Caco-2 (cell line): ENCODE measurements around the gene IRF1. TPM values are rescaled to one million over a fixed set of nuclear protein-coding genes. Genes with fewer than 3 reads are reported as not detected.
"Not testable (repeated sequence)": the region's sequence is repeated elsewhere in the genome, so short reads cannot be mapped to it uniquely, and the experiment has no call there.

Source experiments
- BruUV-seq: library from RNA; stranded (reverse); fragments of 400-500 nt; replicated peaks from 2 replicates; lab custom pipeline; 2021; lab: Mats Ljungman, UMichigan
- CTCF ChIA-PET: fragments of 300-600 bp; sonication (Branson Sonifier 250); formaldehyde crosslinking; loops from one replicate; lab custom pipeline; 2022; ENCODE audit warnings: antibody characterized with exemption; lab: Charles Lee
- POLR2A ChIA-PET: fragments of 300-600 bp; sonication (Branson Sonifier 250); formaldehyde crosslinking; loops from one replicate; lab custom pipeline; 2022; ENCODE audit warnings: antibody characterized with exemption; lab: Charles Lee
- DNase-seq, 2 experiments: peaks; one replicate each; pipeline versions ENCODE4 v3.0.0 to v3.0.0-alpha.2; 2020 to 2022
- H3K27me3 ChIP-seq: replicated peaks from 2 replicates; pipeline ENCODE4 v1.6.0; 2011; ENCODE audit warnings: low read length; ENCODE audit not compliant: control insufficient read depth, insufficient read depth
- H3K36me3 ChIP-seq: 2 replicates; pipeline ENCODE4 v1.5.1; 2011; ENCODE audit warnings: low read length; ENCODE audit not compliant: control insufficient read depth, insufficient read depth
- H3K4me1 ChIP-seq: fragments of 250-450 bp; sonication (Bioruptor Pico); 2 replicates; pipeline ENCODE4 v1.5.1; 2020; ENCODE audit warnings: mild to moderate bottlenecking
- H3K4me3 ChIP-seq: 2 replicates; pipeline ENCODE4 v1.5.1; 2011; ENCODE audit warnings: low read depth, mild to moderate bottlenecking, control low read depth, low read length
- H3K9me3 ChIP-seq: fragments of 250-450 bp; sonication (Bioruptor Pico); 2 replicates; pipeline ENCODE4 v1.5.1; 2020; ENCODE audit warnings: mild to moderate bottlenecking, moderate library complexity
- H3K27ac Mint-ChIP-seq: one replicate; pipeline ENCODE4 v1.8.0; 2022; ENCODE audit warnings: mixed read lengths; ENCODE audit not compliant: unreplicated experiment
- H3K27me3 Mint-ChIP-seq: one replicate; pipeline ENCODE4 v1.8.0; 2022; ENCODE audit warnings: mixed read lengths; ENCODE audit not compliant: insufficient read depth, unreplicated experiment
- H3K36me3 Mint-ChIP-seq: one replicate; pipeline ENCODE4 v1.8.0; 2022; ENCODE audit warnings: mild to moderate bottlenecking, mixed read lengths; ENCODE audit not compliant: insufficient read depth, unreplicated experiment
- H3K4me1 Mint-ChIP-seq: one replicate; pipeline ENCODE4 v1.8.0; 2022; ENCODE audit warnings: low read depth, mixed read lengths; ENCODE audit not compliant: unreplicated experiment
- H3K4me3 Mint-ChIP-seq: one replicate; pipeline ENCODE4 v1.8.0; 2022; ENCODE audit warnings: mild to moderate bottlenecking, moderate library complexity, mixed read lengths; ENCODE audit not compliant: unreplicated experiment
- H3K9me3 Mint-ChIP-seq: one replicate; pipeline ENCODE4 v1.8.0; 2022; ENCODE audit warnings: mixed read lengths; ENCODE audit not compliant: unreplicated experiment
- CTCF ChIP-seq, 2 experiments: fragments of 200-600 bp in 1 of 2; IDR thresholded peaks; 1 replicate in 1 of 2; 2 replicates in 1 of 2; pipeline versions ENCODE4 v1.5.1 to v1.8.0; 2011 to 2022; ENCODE audit warnings: antibody characterized with exemption in 1 of 2, control low read depth in 1 of 2, inconsistent platforms in 1 of 2, low read depth in 1 of 2, low read length in 1 of 2, mild to moderate bottlenecking in 1 of 2, moderate library complexity in 1 of 2; ENCODE audit not compliant: insufficient read depth in 1 of 2, severe bottlenecking in 1 of 2, unreplicated experiment in 1 of 2
- intact Hi-C: fragments of 100-400 bp; cut with micrococcal nuclease; formaldehyde crosslinking; loops from one replicate; pipeline ENCODE4 v1.10.0; 2022; ENCODE audit not compliant: unreplicated experiment
- total RNA-seq: library from RNA; stranded (reverse); gene quantifications from 2 replicates; pipeline ENCODE4 v1.2.3, GENCODE V29; 2022

Gene IRF1
- total RNA-seq, 1 experiment from 2014 or later: 16.8 TPM

GRCh38 chr5:132485641-132486317 lies 4.8 kb downstream of the IRF1 start:
- no peaks in the 10 kb centered on the region for H3K9me3 ChIP-seq
- peaks cover 8% of the 10 kb centered on the region for H3K4me1 ChIP-seq
- peaks cover 1% of the 10 kb centered on the region; the same call in 1 of the 2 replicates for H3K36me3 ChIP-seq
- no TSS peak for BruUV-seq
- peak in 1 of 2 experiments; percentile 25 for DNase-seq
- no peak for TF ChIP-seq CTCF (IDR thresholded peaks at IDR 0.05; ENCODE audit: insufficient read depth in 1 of 2, low read depth in 1 of 2, low read length in 1 of 2, severe bottlenecking in 1 of 2, unreplicated experiment in 1 of 2)
- Mint-ChIP-seq H3K27me3 (no peaks in the 10 kb centered on the region), H3K4me3 (no peak overlapping the region), H3K27ac (peak overlapping the region; percentile 42), H3K4me1 (no peaks in the 10 kb centered on the region), H3K36me3 (peaks cover 27% of the 10 kb centered on the region), H3K9me3 (no peaks in the 10 kb centered on the region)
- CTCF ChIA-PET: no interaction called here
- H3K27me3 ChIP-seq: no peaks in the 10 kb centered on the region
- intact Hi-C loops: no loop called here
- H3K4me3 ChIP-seq: no peak overlapping the region
- POLR2A ChIA-PET: no interaction called here

- CTCF ChIA-PET, H3K27ac Mint-ChIP-seq, H3K4me1 Mint-ChIP-seq, intact Hi-C loops, H3K9me3 ChIP-seq, H3K4me3 Mint-ChIP-seq, H3K4me3 ChIP-seq, H3K9me3 Mint-ChIP-seq, H3K4me1 ChIP-seq, BruUV-seq, H3K36me3 ChIP-seq, H3K27me3 Mint-ChIP-seq, H3K27me3 ChIP-seq: not testable (repeated sequence)
- H3K36me3 Mint-ChIP-seq: peaks cover 27% of the 10 kb centered on the region
- POLR2A ChIA-PET: interaction anchor here (0.5 kb wide), 1 partner anchor 11 kb away, joined by 3 read pairs; no protein-coding TSS in a partner anchor
- peak in 1 of 2 experiments; percentile 21 for DNase-seq
These were observed 5.5 kb downstream of the IRF1 start for GRCh38 chr5:132484876-132485640.

GRCh38 chr5:132484391-132484725 lies 6.2 kb downstream of the IRF1 start:
- Mint-ChIP-seq H3K27ac (no peak overlapping the region), H3K36me3 (peaks cover 27% of the 10 kb centered on the region), H3K27me3 (no peaks in the 10 kb centered on the region), H3K4me3 (no peak overlapping the region), H3K4me1 (no peaks in the 10 kb centered on the region), H3K9me3 (no peaks in the 10 kb centered on the region)
- H3K4me1 ChIP-seq: peaks cover 8% of the 10 kb centered on the region
- POLR2A ChIA-PET: no interaction called here
- no peak overlapping the region for H3K4me3 ChIP-seq
- CTCF ChIA-PET: no interaction called here
- no TSS peak for BruUV-seq
- DNase-seq: peak in 1 of 2 experiments; percentile 21
- H3K36me3 ChIP-seq: peaks cover 1% of the 10 kb centered on the region; the same call in 1 of the 2 replicates
- no peaks in the 10 kb centered on the region for H3K9me3 ChIP-seq
- no peaks in the 10 kb centered on the region for H3K27me3 ChIP-seq
- intact Hi-C loops: no loop called here
- no peak for TF ChIP-seq CTCF (IDR thresholded peaks at IDR 0.05; ENCODE audit: insufficient read depth in 1 of 2, low read depth in 1 of 2, low read length in 1 of 2, severe bottlenecking in 1 of 2, unreplicated experiment in 1 of 2)
